Panc1 (cell line): Measurements from ENCODE around the gene APLNR.

Experiments used
- CTCF ChIP-seq: fragments of 450-650 bp; IDR thresholded peaks from 2 replicates; pipeline ENCODE4 v1.5.1; 2017; ENCODE audit warnings: mild to moderate bottlenecking
- REST ChIP-seq, 2 experiments: IDR thresholded peaks; 2 replicates each; pipeline ENCODE4 v1.6.1; 2011 to 2012; ENCODE audit warnings: low read depth in 2 of 2, control low read depth in 1 of 2, low read length in 1 of 2, mild to moderate bottlenecking in 1 of 2, moderate library complexity in 1 of 2; ENCODE audit not compliant: insufficient read depth in 1 of 2

- peak; percentile 86 for TF ChIP-seq CTCF
- TF ChIP-seq REST (IDR thresholded peaks at IDR 0.05; ENCODE audit: insufficient read depth in 1 of 2, low read depth in 2 of 2, low read length in 1 of 2) = no peak
Measured at GRCh38 chr11:57249384-57250319, 12.6 kb upstream of the APLNR start.
